Stimulated activated CD8-positive, alpha-beta memory T cell treated with anti-CD3 and anti-CD28 coated beads, Interleukin-7, amount 100 ng/mL, for 24 hours (primary cell): ENCODE results near the gene UNC13B.
"Not testable (repeated sequence)": the region's sequence is repeated elsewhere in the genome, so short reads cannot be mapped to it uniquely, and the experiment has no call there.

ENCODE experiments used
- DNase-seq: peaks from one replicate; pipeline ENCODE4 v3.0.0-alpha.2; 2020; ENCODE audit warnings: low read depth

UNC13B gene

GRCh38 chr9:35163413-35163812, 1.6 kb downstream of the UNC13B start:
- DNase-seq, result no peak

GRCh38 chr9:35164711-35165110, 2.9 kb downstream of the UNC13B start:
- no peak for DNase-seq

- DNase-seq, result not testable (repeated sequence)
These were observed 5.6 kb downstream of the UNC13B start for GRCh38 chr9:35167429-35167828.

GRCh38 chr9:35168963-35169362, 7.2 kb downstream of the UNC13B start:
- no peak for DNase-seq

- DNase-seq, result no peak
These were observed 11.1 kb downstream of the UNC13B start for GRCh38 chr9:35172878-35173277.

GRCh38 chr9:35177520-35177919, 15.7 kb downstream of the UNC13B start:
- no peak for DNase-seq

GRCh38 chr9:35179347-35180280, 17.8 kb downstream of the UNC13B start:
- no peak for DNase-seq

- no peak for DNase-seq
These were observed 19.0 kb downstream of the UNC13B start for GRCh38 chr9:35180801-35181200.

- not testable (repeated sequence) for DNase-seq
These were observed 20.6 kb downstream of the UNC13B start for GRCh38 chr9:35182401-35182800.

GRCh38 chr9:35182996-35183754, 21.4 kb downstream of the UNC13B start:
- DNase-seq, result not testable (repeated sequence)

GRCh38 chr9:35183755-35184480, 22.1 kb downstream of the UNC13B start:
- not testable (repeated sequence) for DNase-seq

- no peak for DNase-seq
These were observed 24.7 kb downstream of the UNC13B start for GRCh38 chr9:35186524-35186923.

GRCh38 chr9:35190203-35190602, 28.4 kb downstream of the UNC13B start:
- DNase-seq, result no peak

GRCh38 chr9:35191105-35191504, 29.3 kb downstream of the UNC13B start:
- no peak for DNase-seq

GRCh38 chr9:35193762-35194161, 32.0 kb downstream of the UNC13B start:
- DNase-seq, result no peak

GRCh38 chr9:35195683-35196082, 33.9 kb downstream of the UNC13B start:
- DNase-seq, result no peak

GRCh38 chr9:35198191-35198590, 36.4 kb downstream of the UNC13B start:
- DNase-seq, result no peak

GRCh38 chr9:35203528-35203927, 41.7 kb downstream of the UNC13B start:
- DNase-seq, result no peak

GRCh38 chr9:35205340-35205739, 43.5 kb downstream of the UNC13B start:
- no peak for DNase-seq

GRCh38 chr9:35211854-35212253, 50.0 kb downstream of the UNC13B start:
- DNase-seq, result no peak

- no peak for DNase-seq
These were observed 59.0 kb downstream of the UNC13B start for GRCh38 chr9:35220659-35221338.

GRCh38 chr9:35225677-35226076, 63.9 kb downstream of the UNC13B start:
- no peak for DNase-seq
